IMR-90 (cell line): ENCODE data around the gene CPHXL2. TPM values are rescaled to one million over a fixed set of nuclear protein-coding genes. Genes with fewer than 3 reads are reported as not detected.

Experiments used
- ATAC-seq: fragments of 200-7000 bp; cut with Tn5 transposase; 2 replicates; pipeline ENCODE4 v1.9.1; 2020; ENCODE audit warnings: low read depth, mild to moderate bottlenecking, moderate library complexity
- BruUV-seq: library from RNA; stranded (reverse); fragments of 400-500 nt; replicated peaks from 2 replicates; lab custom pipeline; 2021; lab: Mats Ljungman, UMichigan
- CTCF ChIA-PET: fragments of 300-600 bp; formaldehyde crosslinking; extraction: SDS; loops from one replicate; lab custom pipeline; 2021; ENCODE audit warnings: antibody characterized with exemption; lab: Yijun Ruan, JAX
- POLR2A ChIA-PET: fragments of 300-600 bp; sonication (Branson Sonifier 250); formaldehyde crosslinking; loops from one replicate; lab custom pipeline; 2022; ENCODE audit warnings: antibody characterized with exemption; ENCODE audit not compliant: unreplicated experiment; lab: Charles Lee
- DNase-seq: peaks from one replicate; pipeline ENCODE4 v3.0.0; 2013
- H2AFZ ChIP-seq: replicated peaks from 2 replicates; pipeline ENCODE3; 2013; ENCODE audit warnings: low read length, mild to moderate bottlenecking; ENCODE audit not compliant: poor library complexity
- H2AK5ac ChIP-seq: 2 replicates; pipeline ENCODE4 v1.6.1; 2013; ENCODE audit warnings: low read depth, low read length, inconsistent platforms
- H2AK9ac ChIP-seq: replicated peaks from 2 replicates; pipeline ENCODE3; 2013; ENCODE audit warnings: mild to moderate bottlenecking, low read depth, low read length, moderate library complexity; ENCODE audit not compliant: poor library complexity
- H2BK120ac ChIP-seq: 2 replicates; pipeline ENCODE4 v1.6.1; 2013; ENCODE audit warnings: low read depth, low read length, inconsistent platforms
- H2BK15ac ChIP-seq: 3 replicates; pipeline ENCODE4 v1.6.1; 2013; ENCODE audit warnings: low read depth, low read length, inconsistent platforms
- H2BK20ac ChIP-seq: 2 replicates; pipeline ENCODE4 v1.6.1; 2013; ENCODE audit warnings: low read depth, mild to moderate bottlenecking, inconsistent platforms, low read length, moderate library complexity
- H2BK5ac ChIP-seq: 2 replicates; pipeline ENCODE4 v1.6.1; 2013; ENCODE audit warnings: mild to moderate bottlenecking, low read depth, low read length, inconsistent platforms; ENCODE audit not compliant: poor library complexity, severe bottlenecking
- H3K14ac ChIP-seq: replicated peaks from 2 replicates; pipeline ENCODE4 v1.6.1; 2013; ENCODE audit warnings: low read depth, low read length, inconsistent platforms
- H3K18ac ChIP-seq: 2 replicates; pipeline ENCODE4 v1.6.1; 2013; ENCODE audit warnings: low read depth, low read length, control low read depth
- H3K23ac ChIP-seq: 2 replicates; pipeline ENCODE4 v1.6.1; 2013; ENCODE audit warnings: low read depth, low read length, inconsistent platforms
- H3K27ac ChIP-seq: 2 replicates; pipeline ENCODE4 v1.5.1; 2013; ENCODE audit warnings: mild to moderate bottlenecking, control low read depth, low read length; ENCODE audit not compliant: insufficient read depth
- H3K27me3 ChIP-seq: 2 replicates; pipeline ENCODE4 v1.6.1; 2013; ENCODE audit warnings: low read length; ENCODE audit not compliant: control insufficient read depth, insufficient read depth
- H3K36me3 ChIP-seq: 2 replicates; pipeline ENCODE4 v1.6.1; 2013; ENCODE audit warnings: low read length, mixed read lengths; ENCODE audit not compliant: control insufficient read depth, insufficient read depth
- H3K4ac ChIP-seq: 2 replicates; pipeline ENCODE4 v1.6.1; 2013; ENCODE audit warnings: low read depth, low read length, inconsistent platforms
- H3K4me1 ChIP-seq: 2 replicates; pipeline ENCODE4 v1.6.1; 2013; ENCODE audit warnings: low read length, mixed read lengths; ENCODE audit not compliant: control insufficient read depth, insufficient read depth
- H3K4me2 ChIP-seq: 2 replicates; pipeline ENCODE4 v1.6.1; 2013; ENCODE audit warnings: low read depth, mild to moderate bottlenecking, control low read depth, low read length, moderate library complexity
- H3K4me3 ChIP-seq: 2 replicates; pipeline ENCODE4 v1.5.1; 2013; ENCODE audit warnings: low read depth, mild to moderate bottlenecking, control low read depth, low read length, moderate library complexity; ENCODE audit not compliant: insufficient read depth
- H3K56ac ChIP-seq: 2 replicates; pipeline ENCODE4 v1.6.1; 2013; ENCODE audit warnings: low read length, inconsistent platforms; ENCODE audit not compliant: insufficient read depth; ENCODE audit errors: extremely low read depth
- H3K79me1 ChIP-seq, 2 experiments: 2 replicates each; pipeline ENCODE4 v1.6.1; 2013; ENCODE audit warnings: low read length in 2 of 2, inconsistent platforms in 1 of 2, low read depth in 1 of 2
- H3K9ac ChIP-seq: 2 replicates; pipeline ENCODE4 v1.6.1; 2013; ENCODE audit warnings: low read depth, low read length, control low read depth
- H3K9me1 ChIP-seq: 2 replicates; pipeline ENCODE4 v1.6.1; 2013; ENCODE audit warnings: low read length, inconsistent platforms; ENCODE audit not compliant: insufficient read depth
- H3K9me3 ChIP-seq: 2 replicates; pipeline ENCODE4 v1.6.1; 2013; ENCODE audit warnings: low read length; ENCODE audit not compliant: control insufficient read depth, insufficient read depth
- H4K20me1 ChIP-seq: 2 replicates; pipeline ENCODE4 v1.6.1; 2013; ENCODE audit warnings: low read length, inconsistent platforms; ENCODE audit not compliant: insufficient read depth
- H4K5ac ChIP-seq: 2 replicates; pipeline ENCODE4 v1.6.1; 2013; ENCODE audit warnings: mild to moderate bottlenecking, low read depth, low read length, control low read depth
- H4K8ac ChIP-seq, 2 experiments: 2 replicates each; pipeline ENCODE4 v1.6.1; 2013; ENCODE audit warnings: low read depth in 2 of 2, low read length in 2 of 2, control low read depth in 1 of 2, inconsistent platforms in 1 of 2
- H4K91ac ChIP-seq: 2 replicates; pipeline ENCODE4 v1.6.1; 2013; ENCODE audit warnings: low read depth, low read length, inconsistent platforms; ENCODE audit not compliant: insufficient read depth
- CHD1 ChIP-seq: IDR thresholded peaks from 2 replicates; pipeline ENCODE4 v1.6.1; 2012; ENCODE audit warnings: low read depth, low read length, improper control_type of control experiment
- RCOR1 ChIP-seq: IDR thresholded peaks from 2 replicates; pipeline ENCODE4 v1.6.1; 2012; ENCODE audit warnings: mild to moderate bottlenecking, low read length, improper control_type of control experiment; ENCODE audit not compliant: insufficient replicate concordance
- dilution Hi-C: fragments of 300-500 bp; cut with HindIII; formaldehyde crosslinking; loops from one replicate; pipeline ENCODE4 v1.14.3; 2018; ENCODE audit warnings: low sequenced_read_pairs; ENCODE audit not compliant: unreplicated experiment
- in situ Hi-C: fragments of 300-500 bp; cut with MboI; formaldehyde crosslinking; loops from 3 replicates; pipeline ENCODE4 v1.14.3; 2019; ENCODE audit warnings: low sequenced_read_pairs, inconsistent platforms, mixed read lengths
- intact Hi-C: fragments of 100-400 bp; cut with micrococcal nuclease; formaldehyde crosslinking; loops from 2 replicates; pipeline ENCODE4 v1.10.0; 2022
- polyA plus RNA-seq, 3 experiments: library from polyadenylated mRNA; depleted of rRNA; stranded (reverse); fragments of >200 nt; gene quantifications; 2 replicates each; pipeline ENCODE4 v1.2.3, GENCODE V29; 2012; ENCODE audit warnings: low replicate concordance in 1 of 3
- total RNA-seq: library from RNA; depleted of rRNA; stranded (reverse); fragments of >200 nt; gene quantifications from 2 replicates; pipeline ENCODE4 v1.2.3, GENCODE V29; 2012

CPHXL2 gene
- total and polyA plus RNA-seq, 2 of the 4 experiments (the other 2 are of a cell fraction): not detected

DNA sequence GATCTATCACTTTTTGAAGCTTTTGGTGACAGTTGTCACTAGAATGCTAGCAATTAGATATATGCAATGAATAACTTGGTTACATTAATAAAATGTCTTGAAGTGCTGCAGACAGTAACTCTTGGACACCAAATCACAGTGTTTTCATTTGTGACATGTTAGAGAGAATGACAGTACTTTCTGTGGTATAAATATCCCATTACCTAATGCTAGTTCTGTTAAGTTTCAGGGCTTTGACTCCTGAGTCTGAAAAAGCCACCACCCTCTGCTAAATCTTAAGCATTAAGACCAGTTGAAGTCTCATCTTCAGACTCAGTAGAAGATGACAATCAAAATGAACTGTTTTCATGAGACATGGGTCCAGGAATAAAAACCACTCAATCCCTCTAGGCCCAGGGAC, 10.6 kb upstream of the CPHXL2 start:
- Histone ChIP-seq H4K8ac (no peak overlapping the region), H3K18ac (no peak overlapping the region), H3K4me2 (no peak overlapping the region), H3K4ac (no peak overlapping the region), H3K23ac (no peak overlapping the region), H3K14ac (no peak overlapping the region), H2BK15ac (no peak overlapping the region), H3K36me3 (no peaks in the 10 kb centered on the region), H3K9me3 (peaks cover 4% of the 10 kb centered on the region; the same call in 1 of the 2 replicates), H3K79me1 (no peaks in the 10 kb centered on the region), H3K4me3 (no peak overlapping the region), H2BK120ac (no peak overlapping the region), H2BK20ac (no peak overlapping the region), H4K5ac (no peak overlapping the region), H3K9me1 (no peaks in the 10 kb centered on the region), H3K9ac (no peak overlapping the region), H2AK5ac (no peak overlapping the region), H3K27ac (no peak overlapping the region), H3K27me3 (no peaks in the 10 kb centered on the region), H2BK5ac (no peak overlapping the region), H4K20me1 (no peaks in the 10 kb centered on the region), H3K56ac (no peak overlapping the region), H2AFZ (no peak overlapping the region), H2AK9ac (no peak overlapping the region), H3K4me1 (no peaks in the 10 kb centered on the region), H4K91ac (no peak overlapping the region)
- BruUV-seq: no TSS peak
- no peak for DNase-seq
- no peak for ATAC-seq
- CTCF ChIA-PET: no interaction called here
- dilution Hi-C loops: no loop called here
- POLR2A ChIA-PET: no interaction called here
- no peak for TF ChIP-seq CHD1
- no peak for TF ChIP-seq RCOR1
- intact Hi-C loops: no loop called here
- in situ Hi-C loops: no loop called here
